Superior temporal gyrus (tissue), 1 donor: ENCODE results near the gene ATF6B.

Source experiments
- DNase-seq: peaks from one replicate; pipeline ENCODE4 v3.0.0-alpha.2; 2016; ENCODE audit errors: extremely low spot score

The ATF6B gene

DNA sequence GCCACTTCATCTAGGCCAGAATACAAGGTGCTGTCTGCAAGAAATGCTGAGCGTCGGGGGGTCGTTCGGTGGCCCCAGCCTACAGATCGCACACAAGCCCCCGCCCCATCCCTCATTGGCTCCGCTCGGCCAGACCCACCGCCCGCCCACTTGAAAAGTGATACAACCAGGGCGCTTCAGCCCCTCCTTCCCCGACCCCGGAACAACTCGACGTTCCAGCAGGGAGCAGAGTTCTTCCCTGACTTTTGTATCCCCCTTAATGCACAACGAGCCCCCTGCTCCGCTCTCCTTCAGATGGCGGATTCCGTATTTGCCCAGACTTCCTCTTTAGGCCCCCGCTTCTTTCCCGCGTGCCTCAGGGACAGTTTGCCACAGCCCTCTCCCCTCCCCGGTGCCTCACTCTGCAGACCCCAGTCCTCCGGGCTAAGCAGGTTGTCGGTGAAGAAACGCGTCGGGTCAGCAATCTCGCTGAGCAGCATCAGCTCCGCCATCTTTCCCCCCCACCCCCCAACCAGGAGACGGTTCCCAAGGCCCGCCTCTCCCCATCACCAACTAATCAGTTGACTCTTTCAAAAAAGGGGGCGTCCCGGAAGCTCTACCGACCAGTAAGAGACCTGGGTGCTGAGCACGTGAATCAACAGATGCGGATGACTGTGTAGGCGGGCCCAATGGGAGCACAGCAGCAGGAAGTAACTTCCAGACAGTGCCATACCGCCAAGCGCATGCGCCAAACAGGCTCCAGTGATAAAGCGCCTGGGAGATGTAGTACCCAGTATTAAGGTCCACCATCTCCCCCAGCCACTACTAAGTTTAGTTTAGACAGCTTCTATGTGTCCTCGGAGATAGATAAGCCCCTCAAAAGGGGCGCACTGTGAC lies at the start of gene ATF6B:
TSS of gene ATF6B (minus strand) at position 530 of the 876 bp plus-strand sequence. CDS start at position 491, 39 bp downstream.
- DNase-seq, result peak; percentile 100

GRCh38 chr6:32177183-32177787 lies 49.2 kb upstream of the ATF6B start:
- DNase-seq, result no peak

GRCh38 chr6:32176476-32177182 lies 48.6 kb upstream of the ATF6B start:
- peak; percentile 55 for DNase-seq

DNA sequence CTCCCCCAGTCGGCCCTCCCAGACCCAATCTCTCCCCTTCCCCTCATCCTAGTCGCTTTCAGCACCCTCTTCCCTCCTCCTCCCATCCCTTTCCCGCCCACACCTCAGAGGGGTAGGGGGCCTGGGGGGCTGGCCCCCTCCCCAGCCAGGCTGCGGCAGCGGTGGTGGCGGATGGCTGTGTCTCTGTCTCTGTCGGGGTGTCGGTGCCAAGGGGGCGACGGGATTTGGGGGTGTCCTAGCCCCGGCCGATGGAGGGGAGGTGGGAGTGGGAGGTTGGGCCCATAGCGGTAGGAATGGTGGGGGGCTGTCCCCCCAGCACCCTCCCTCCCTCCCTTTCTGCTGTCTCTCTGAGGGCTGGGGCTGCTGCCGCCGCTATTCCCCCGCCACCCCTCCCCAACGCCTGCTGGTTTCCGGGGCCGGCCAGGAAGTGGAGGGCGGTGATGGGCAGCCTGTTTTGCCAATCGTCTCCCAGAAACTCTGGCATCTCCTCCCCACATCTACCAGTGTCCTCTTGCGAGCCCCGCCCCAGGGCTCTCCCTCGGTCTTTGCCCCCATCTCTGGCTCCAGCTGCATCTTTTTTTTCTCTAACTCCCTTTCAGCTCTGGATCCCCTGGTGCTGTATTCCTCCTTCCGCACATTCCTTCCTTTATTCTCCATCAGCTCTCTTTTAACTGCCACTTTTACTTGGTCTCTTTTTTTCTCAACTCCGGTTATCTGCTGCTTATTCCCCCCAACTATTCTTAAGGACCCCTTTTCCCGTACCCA lies 47.8 kb upstream of the ATF6B start, which contains the start of gene AGPAT1:
TSS of gene AGPAT1 (minus strand) at position 374 of the 765 bp plus-strand sequence. CDS start 4,588 bp downstream, outside the sequence.
- DNase-seq, result peak; percentile 98

- DNase-seq, result no peak
These were observed 47.3 kb upstream of the ATF6B start for GRCh38 chr6:32175322-32175710.

- no peak for DNase-seq
These were observed 46.4 kb upstream of the ATF6B start for GRCh38 chr6:32174416-32174815.

GRCh38 chr6:32173051-32173727 lies 45.1 kb upstream of the ATF6B start:
- no peak for DNase-seq

GRCh38 chr6:32171234-32171633 lies 43.2 kb upstream of the ATF6B start:
- DNase-seq, result no peak

DNA sequence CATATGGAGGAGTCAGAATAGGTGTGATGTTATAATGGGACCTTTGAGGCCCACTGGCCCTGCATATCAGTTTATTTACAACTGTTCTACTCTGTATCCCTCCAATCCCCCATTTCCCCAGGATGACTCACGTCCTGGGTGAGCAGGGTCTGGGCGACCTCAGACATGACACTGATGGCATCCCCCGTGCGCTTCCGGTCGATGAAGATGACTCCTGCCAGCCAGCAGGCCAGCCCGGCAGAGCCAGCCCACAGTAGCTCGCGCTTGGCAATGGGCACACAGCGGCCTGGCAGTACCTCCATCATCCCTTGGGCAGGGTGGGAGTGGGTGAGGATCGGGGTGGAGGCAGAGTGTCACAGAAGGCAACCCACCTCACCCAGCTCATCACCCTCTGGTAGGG lies 42.2 kb upstream of the ATF6B start:
- no peak for DNase-seq

DNA sequence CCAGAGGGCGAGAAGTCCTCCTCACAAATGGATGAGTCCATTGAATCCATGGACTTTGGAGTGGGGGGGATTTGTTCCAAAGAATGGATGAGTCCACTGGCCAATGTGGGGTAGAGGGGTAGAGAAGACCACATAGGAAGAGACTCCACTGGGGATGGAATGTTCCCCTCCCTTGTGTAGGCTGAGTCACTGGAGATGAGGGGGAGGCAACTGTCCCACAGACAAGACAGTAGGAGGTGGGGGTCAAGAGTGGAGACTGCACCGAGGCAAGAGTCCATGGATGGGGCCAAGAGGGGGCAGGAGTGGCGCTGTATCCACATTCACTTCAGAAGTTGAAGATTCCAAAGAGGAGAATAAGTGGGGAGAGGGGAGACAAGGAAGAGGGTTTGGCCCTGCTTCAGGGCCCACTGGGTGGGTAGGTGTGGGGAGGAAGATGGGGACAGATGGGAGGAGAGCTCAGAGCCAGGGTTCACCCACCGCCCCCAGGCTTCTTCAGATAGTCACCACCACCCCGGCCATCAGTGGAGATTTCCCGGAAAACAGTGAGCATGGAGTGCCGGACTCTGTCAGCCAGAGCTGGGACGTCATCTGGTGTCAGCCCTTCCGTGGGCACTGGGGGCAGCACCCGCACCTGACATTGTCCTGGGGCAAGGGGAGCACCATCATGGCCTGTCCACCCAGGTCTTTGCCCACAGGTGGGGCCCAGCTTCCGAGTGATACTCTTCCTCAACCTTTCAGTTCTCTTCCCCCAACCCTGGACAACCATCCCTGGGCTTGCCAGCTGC lies 41.0 kb upstream of the ATF6B start:
- DNase-seq, result no peak

DNA sequence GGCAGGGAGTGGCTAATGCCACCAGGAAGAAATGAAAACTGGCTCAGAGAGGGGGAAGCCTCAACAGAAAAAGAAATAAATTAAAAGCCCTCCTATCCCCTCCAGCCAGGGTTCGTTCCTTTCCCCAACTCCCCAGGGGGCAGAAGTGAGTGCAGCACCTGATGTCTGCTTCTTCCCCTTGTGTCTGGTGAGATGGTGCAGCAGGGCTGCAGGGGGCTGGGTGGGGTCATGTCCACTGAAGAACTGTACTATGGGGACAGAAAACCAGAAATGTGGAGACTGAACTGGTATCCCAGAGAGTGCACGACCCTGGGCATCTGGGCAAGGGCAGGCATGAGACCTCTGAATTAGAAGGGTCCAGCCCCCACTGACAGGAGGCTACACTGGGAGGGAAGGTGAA lies 40.3 kb upstream of the ATF6B start:
- no peak for DNase-seq

DNA sequence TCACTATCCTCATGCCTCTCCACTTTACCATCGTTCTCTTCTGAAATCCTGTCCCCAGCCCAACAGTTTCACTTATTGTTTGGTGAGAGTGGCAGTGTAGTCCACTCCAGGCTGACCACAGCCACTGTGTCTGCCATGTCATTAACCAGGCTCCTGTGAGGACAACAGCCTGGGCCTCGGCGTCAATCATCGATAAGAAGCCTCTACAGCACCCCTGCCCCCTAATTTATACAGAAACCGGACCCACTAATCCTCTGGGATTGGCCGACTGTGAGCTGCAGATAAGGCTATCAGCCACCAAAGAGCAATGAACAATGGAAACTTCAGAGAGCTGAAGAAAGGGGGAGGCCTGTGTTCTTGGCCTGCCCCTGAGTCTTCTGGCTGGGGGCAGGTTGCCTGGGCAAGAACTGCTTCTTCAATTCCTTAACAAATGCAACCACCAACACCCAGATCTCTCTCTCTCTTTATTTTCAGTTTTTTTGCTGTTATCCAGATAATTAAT lies 39.8 kb upstream of the ATF6B start:
- DNase-seq, result no peak

DNA sequence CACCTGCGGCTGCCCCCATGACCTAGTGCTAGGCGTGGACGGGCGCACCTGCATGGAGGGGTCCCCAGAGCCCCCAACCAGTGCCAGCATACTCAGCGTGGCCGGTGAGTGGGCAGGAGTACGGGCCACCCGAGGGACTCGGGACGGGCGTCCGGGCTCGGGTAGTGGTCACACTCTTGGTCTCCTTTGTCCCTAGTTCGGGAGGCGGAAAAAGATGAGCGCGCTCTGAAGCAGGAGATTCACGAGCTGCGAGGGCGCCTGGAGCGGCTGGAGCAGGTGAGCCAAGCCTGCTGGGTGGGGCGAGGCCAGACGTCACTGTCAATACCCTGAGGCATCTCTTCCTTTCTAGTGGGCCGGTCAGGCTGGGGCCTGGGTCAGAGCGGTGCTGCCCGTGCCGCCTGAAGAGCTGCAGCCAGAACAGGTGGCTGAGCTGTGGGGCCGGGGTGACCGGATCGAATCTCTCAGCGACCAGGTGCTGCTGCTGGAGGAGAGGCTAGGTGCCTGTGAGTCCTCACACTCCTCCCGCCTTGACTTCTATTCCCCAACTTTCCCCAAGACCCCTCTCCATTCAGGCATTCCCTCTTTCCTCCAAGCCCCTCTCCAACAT lies 39.2 kb upstream of the ATF6B start:
- no peak for DNase-seq

- DNase-seq, result no peak
These were observed 38.5 kb upstream of the ATF6B start for GRCh38 chr6:32166411-32167061.

- no peak for DNase-seq
These were observed 36.2 kb upstream of the ATF6B start, which contains the start of gene EGFL8 for GRCh38 chr6:32164295-32164694. Gene EGFL8, plus strand, starts transcription at chr6:32164595. Its CDS starts 1,571 bp downstream, at chr6:32166166.

DNA sequence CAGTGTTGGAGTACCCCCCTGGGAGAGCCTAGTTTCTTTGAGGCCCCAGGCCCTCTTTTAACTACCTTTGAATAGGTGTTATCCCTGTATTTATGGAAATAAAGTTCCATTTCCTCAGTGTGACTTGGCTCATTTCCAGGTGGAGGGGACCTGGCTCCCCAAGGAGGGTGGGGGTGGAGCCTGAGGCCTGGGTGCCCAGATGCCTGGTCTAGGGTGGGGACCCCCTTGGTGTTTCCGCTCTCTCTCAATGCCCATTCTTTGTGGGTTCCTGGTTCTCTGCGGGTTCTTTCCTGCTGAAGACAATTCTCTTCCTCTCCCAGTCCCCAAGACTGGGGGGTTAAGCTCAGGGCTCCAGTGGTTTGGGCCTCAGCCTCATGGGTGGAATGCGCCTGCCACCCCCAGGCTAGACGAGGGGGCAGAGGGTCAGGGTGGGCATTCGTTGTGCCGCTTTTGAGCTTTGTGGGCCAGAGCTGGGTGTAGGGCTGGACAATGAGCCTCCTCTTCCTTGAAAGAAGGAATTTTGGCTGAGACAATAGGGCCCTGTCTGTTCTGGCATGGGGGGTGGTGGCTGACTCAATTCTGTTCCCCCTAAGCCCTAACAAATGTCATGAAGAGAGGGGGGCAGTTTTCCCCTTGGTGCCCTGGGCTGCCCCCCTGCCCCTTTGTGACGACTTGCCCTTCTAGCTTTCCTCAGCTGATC lies 35.7 kb upstream of the ATF6B start:
- DNase-seq, result no peak

GRCh38 chr6:32158052-32158451 lies 30.0 kb upstream of the ATF6B start:
- no peak for DNase-seq

DNA sequence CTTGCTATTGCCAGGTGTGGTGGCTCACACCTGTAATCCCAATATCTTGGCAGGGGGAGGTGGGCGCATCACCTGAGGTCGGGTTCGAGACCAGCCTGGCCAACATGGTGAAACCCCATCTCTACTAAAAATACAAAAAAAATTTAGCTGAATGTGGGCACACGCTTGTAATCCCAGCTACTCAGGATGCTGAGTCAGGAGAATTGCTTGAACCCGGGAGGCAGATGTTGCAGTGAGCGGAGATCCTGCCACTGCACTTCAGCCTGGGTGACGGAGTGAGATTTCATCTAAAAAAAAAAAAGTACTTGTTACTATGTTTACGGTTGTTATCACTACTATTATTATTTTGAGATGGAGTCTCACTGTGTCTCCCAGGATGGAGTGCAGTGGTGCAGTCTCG lies 28.8 kb upstream of the ATF6B start:
- no peak for DNase-seq
